HepG2 (cell line): ENCODE data around the gene NIFK. TPM values are rescaled to one million over a fixed set of nuclear protein-coding genes. Genes with fewer than 3 reads are reported as not detected.

Source experiments
- FOXA3 ChIP-seq: IDR thresholded peaks from 2 replicates; pipeline ENCODE4 v1.6.1; 2016; ENCODE audit warnings: missing genetic modification reagents, missing compliant biosample characterization
- IRF2 ChIP-seq: IDR thresholded peaks from 2 replicates; pipeline ENCODE4 v1.6.1; 2018; ENCODE audit warnings: missing genetic modification reagents, missing compliant biosample characterization
- MAFF ChIP-seq: IDR thresholded peaks from 2 replicates; pipeline ENCODE4 v1.6.1; 2011; ENCODE audit warnings: low read depth, low read length, improper control_type of control experiment
- MYNN ChIP-seq: sonication (generic); formaldehyde crosslinking; IDR thresholded peaks from 2 replicates; pipeline ENCODE4 v1.4.0; 2020; ENCODE audit warnings: mild to moderate bottlenecking, low read depth, missing genetic modification reagents
- NFRKB ChIP-seq: fragments of 450-650 bp; IDR thresholded peaks from 2 replicates; pipeline ENCODE4 v1.6.1; 2017
- PAXIP1 ChIP-seq: sonication (generic); formaldehyde crosslinking; conservative IDR thresholded peaks from 2 replicates; pipeline ENCODE4 v1.4.0; 2020; ENCODE audit warnings: mild to moderate bottlenecking, missing genetic modification reagents, moderate library complexity
- PHB2 ChIP-seq: fragments of 450-650 bp; IDR thresholded peaks from 2 replicates; pipeline ENCODE4 v1.6.1; 2018; ENCODE audit not compliant: partially characterized antibody
- PRMT3 ChIP-seq: sonication (generic); formaldehyde crosslinking; IDR thresholded peaks from 2 replicates; pipeline ENCODE4 v1.8.1; 2022; ENCODE audit warnings: low read depth, mild to moderate bottlenecking, moderate library complexity, missing genetic modification reagents, borderline replicate concordance
- REL ChIP-seq: sonication (generic); formaldehyde crosslinking; conservative IDR thresholded peaks from 2 replicates; pipeline ENCODE4 v1.8.0; 2022; ENCODE audit warnings: mild to moderate bottlenecking, missing genetic modification reagents, moderate library complexity
- SUZ12 ChIP-seq: fragments of 150-350 bp; IDR thresholded peaks from 2 replicates; pipeline ENCODE4 v1.6.1; 2014; ENCODE audit warnings: low read depth, low read length
- ZBTB4 ChIP-seq: sonication (generic); formaldehyde crosslinking; IDR thresholded peaks from 2 replicates; pipeline ENCODE4 v1.4.0; 2020; ENCODE audit warnings: missing genetic modification reagents, mild to moderate bottlenecking, borderline replicate concordance
- ZKSCAN8 ChIP-seq: IDR thresholded peaks from 2 replicates; pipeline ENCODE4 v1.6.1; 2016; ENCODE audit warnings: borderline replicate concordance, missing genetic modification reagents, missing compliant biosample characterization
- ZNF335 ChIP-seq: sonication (generic); formaldehyde crosslinking; IDR thresholded peaks from 2 replicates; pipeline ENCODE4 v1.4.0; 2020; ENCODE audit warnings: missing genetic modification reagents
- ZNF501 ChIP-seq: sonication (generic); formaldehyde crosslinking; IDR thresholded peaks from 2 replicates; pipeline ENCODE4 v1.5.1; 2020; ENCODE audit warnings: mild to moderate bottlenecking, moderate library complexity, missing genetic modification reagents
- ZNF567 ChIP-seq: sonication (generic); formaldehyde crosslinking; IDR thresholded peaks from 2 replicates; pipeline ENCODE4 v1.8.1; 2023; ENCODE audit warnings: mild to moderate bottlenecking, missing genetic modification reagents, borderline replicate concordance
- ZNF629 ChIP-seq: sonication (generic); formaldehyde crosslinking; conservative IDR thresholded peaks from 2 replicates; pipeline ENCODE4 v1.5.0; 2020; ENCODE audit warnings: missing genetic modification reagents
- ZNF674 ChIP-seq: sonication (generic); formaldehyde crosslinking; IDR thresholded peaks from 2 replicates; pipeline ENCODE4 v1.5.0; 2020; ENCODE audit warnings: low read depth, mild to moderate bottlenecking, missing genetic modification reagents
- ZNF713 ChIP-seq: sonication (generic); formaldehyde crosslinking; IDR thresholded peaks from 2 replicates; pipeline ENCODE4 v1.4.0; 2020; ENCODE audit warnings: mild to moderate bottlenecking, missing genetic modification reagents
- ZNF770 ChIP-seq: sonication (generic); formaldehyde crosslinking; IDR thresholded peaks from 2 replicates; pipeline ENCODE4 v1.5.0; 2020; ENCODE audit warnings: mild to moderate bottlenecking, missing genetic modification reagents
- ZNF776 ChIP-seq: sonication (generic); formaldehyde crosslinking; IDR thresholded peaks from 2 replicates; pipeline ENCODE4 v1.4.0; 2020; ENCODE audit warnings: mild to moderate bottlenecking, missing genetic modification reagents
- polyA plus RNA-seq, 8 experiments: library from polyadenylated mRNA; depleted of rRNA in 3 of 8; stranded (reverse) in 7 of 8; unstranded in 1 of 8; fragments of >200 nt; fragmentation: Illumina TruSeq in 4 of 8; extraction: Trizol in 4 of 8; gene quantifications; 2 replicates each; pipeline versions ENCODE4 v1.2.1 to v1.2.3, GENCODE V29; 2011 to 2016; ENCODE audit warnings: low read depth in 4 of 8, missing spikeins in 1 of 8, mixed read lengths in 1 of 8; ENCODE audit not compliant: insufficient read depth in 1 of 8
- total RNA-seq, 5 experiments: library from RNA; depleted of rRNA; stranded (reverse); fragments of >200 nt; fragmentation: Illumina TruSeq; extraction: Trizol; gene quantifications; 2 replicates each; pipeline ENCODE4 v1.2.3, GENCODE V29; 2016; ENCODE audit warnings: low read depth in 1 of 5

The NIFK gene
- total and polyA plus RNA-seq, 2 of the 13 experiments (the other 11 are each of a cell fraction or from before 2014, with no cell fraction given): 19.6 to 105 TPM

GRCh38 chr2:121755237-121756111 is 18.8 kb upstream of the NIFK start, which contains the start of gene TSN (continued):
- TF ChIP-seq ZBTB4 (CRISPR knock-in tag) (peak; percentile 44; the same call in 1 of the 2 replicates), ZNF713 (CRISPR knock-in tag) (no peak), ZNF674 (peak; percentile 95), ZNF567 (CRISPR knock-in tag) (peak; percentile 23; the same call in 1 of the 2 replicates), ZNF770 (CRISPR knock-in tag) (0 out of 2 replicates have a peak, but pooled peaks have one; percentile 22), IRF2 (CRISPR knock-in tag) (peak; percentile 98), ZNF501 (CRISPR knock-in tag) (peak; percentile 97), ZNF776 (CRISPR knock-in tag) (peak; percentile 92; the same call in 1 of the 2 replicates), NFRKB (no peak), MAFF (no peak), ZNF335 (peak; percentile 100), MYNN (CRISPR knock-in tag) (no peak; the same call in 1 of the 2 replicates), PHB2 (no peak), ZNF629 (CRISPR knock-in tag) (peak; percentile 28; the same call in 1 of the 2 replicates), ZKSCAN8 (peak; percentile 91; the same call in 1 of the 2 replicates), SUZ12 (no peak), PAXIP1 (CRISPR knock-in tag) (peak; percentile 51; the same call in 1 of the 2 replicates), FOXA3 (peak; percentile 88), REL (CRISPR knock-in tag) (peak; percentile 93), PRMT3 (CRISPR knock-in tag) (no peak)
